ENCODE measurements around the gene PRDM16.

Gene PRDM16

GRCh38 chr1:3465091-3465934 lies 396.3 kb downstream of the PRDM16 start:
- Mint-ChIP-seq H3K4me1 (no peaks in the 10 kb centered on the region), H3K9me3 (no peaks in the 10 kb centered on the region), H3K27ac (no peak overlapping the region), H3K36me3 (no peaks in the 10 kb centered on the region), H3K27me3 (no peaks in the 10 kb centered on the region), H3K4me3 (no peak overlapping the region)
- DNase-seq, result no peak
- CTCF ChIA-PET, result no interaction called here

GRCh38 chr1:3465935-3466321 lies 396.9 kb downstream of the PRDM16 start:
- Mint-ChIP-seq H3K4me1 (no peaks in the 10 kb centered on the region), H3K27me3 (no peaks in the 10 kb centered on the region), H3K9me3 (no peaks in the 10 kb centered on the region), H3K4me3 (no peak overlapping the region), H3K36me3 (no peaks in the 10 kb centered on the region), H3K27ac (no peak overlapping the region)
- DNase-seq, result no peak
- CTCF ChIA-PET, result no interaction called here

GRCh38 chr1:3466366-3467075 lies 397.5 kb downstream of the PRDM16 start:
- no peak overlapping the region for H3K27ac Mint-ChIP-seq
- H3K4me3 Mint-ChIP-seq, result no peak overlapping the region
- no peaks in the 10 kb centered on the region for H3K4me1 Mint-ChIP-seq
- CTCF ChIA-PET, result interaction anchor here (0.6 kb wide), 1 partner anchor 13 kb away, joined by 3 read pairs; no protein-coding TSS in a partner anchor
- H3K9me3 Mint-ChIP-seq, result no peaks in the 10 kb centered on the region
- no peak for DNase-seq
- H3K27me3 Mint-ChIP-seq, result no peaks in the 10 kb centered on the region
- no peaks in the 10 kb centered on the region for H3K36me3 Mint-ChIP-seq

GRCh38 chr1:3467096-3468036 lies 398.4 kb downstream of the PRDM16 start:
- no peaks in the 10 kb centered on the region for H3K27me3 Mint-ChIP-seq
- H3K36me3 Mint-ChIP-seq, result no peaks in the 10 kb centered on the region
- no peak overlapping the region for H3K4me3 Mint-ChIP-seq
- no peak for DNase-seq
- no peak overlapping the region for H3K27ac Mint-ChIP-seq
- H3K9me3 Mint-ChIP-seq, result no peaks in the 10 kb centered on the region
- no peaks in the 10 kb centered on the region for H3K4me1 Mint-ChIP-seq
- CTCF ChIA-PET, result interaction anchor here (0.6 kb wide), 1 partner anchor 14 kb away, joined by 3 read pairs; no protein-coding TSS in a partner anchor

GRCh38 chr1:3468236-3469103 lies 399.5 kb downstream of the PRDM16 start:
- no peaks in the 10 kb centered on the region for H3K9me3 Mint-ChIP-seq
- no peaks in the 10 kb centered on the region for H3K4me1 Mint-ChIP-seq
- no peak overlapping the region for H3K4me3 Mint-ChIP-seq
- no peak for DNase-seq
- no peaks in the 10 kb centered on the region for H3K36me3 Mint-ChIP-seq
- no peaks in the 10 kb centered on the region for H3K27me3 Mint-ChIP-seq
- no peak overlapping the region for H3K27ac Mint-ChIP-seq
- CTCF ChIA-PET, result no interaction called here

GRCh38 chr1:3469104-3469848 lies 400.3 kb downstream of the PRDM16 start:
- Mint-ChIP-seq H3K27me3 (no peaks in the 10 kb centered on the region), H3K27ac (no peak overlapping the region), H3K9me3 (no peaks in the 10 kb centered on the region), H3K4me3 (no peak overlapping the region), H3K4me1 (no peaks in the 10 kb centered on the region), H3K36me3 (no peaks in the 10 kb centered on the region)
- CTCF ChIA-PET, result no interaction called here
- DNase-seq, result no peak

GRCh38 chr1:3469849-3470649 lies 401.0 kb downstream of the PRDM16 start:
- no peak overlapping the region for H3K27ac Mint-ChIP-seq
- H3K36me3 Mint-ChIP-seq, result no peaks in the 10 kb centered on the region
- no peaks in the 10 kb centered on the region for H3K9me3 Mint-ChIP-seq
- no peak for DNase-seq
- CTCF ChIA-PET, result no interaction called here
- H3K4me3 Mint-ChIP-seq, result no peak overlapping the region
- H3K4me1 Mint-ChIP-seq, result no peaks in the 10 kb centered on the region
- no peaks in the 10 kb centered on the region for H3K27me3 Mint-ChIP-seq

- Mint-ChIP-seq H3K36me3 (no peaks in the 10 kb centered on the region), H3K4me1 (no peaks in the 10 kb centered on the region), H3K27ac (no peak overlapping the region), H3K27me3 (no peaks in the 10 kb centered on the region), H3K9me3 (no peaks in the 10 kb centered on the region), H3K4me3 (no peak overlapping the region)
- CTCF ChIA-PET, result interaction anchor here (1.8 kb wide), 1 partner anchor 18 kb away, joined by 7 read pairs; no protein-coding TSS in a partner anchor
- no peak for DNase-seq
Measured at GRCh38 chr1:3470650-3471355, 401.8 kb downstream of the PRDM16 start.

- Mint-ChIP-seq H3K9me3 (no peaks in the 10 kb centered on the region), H3K36me3 (no peaks in the 10 kb centered on the region), H3K27me3 (no peaks in the 10 kb centered on the region), H3K4me3 (no peak overlapping the region), H3K27ac (no peak overlapping the region), H3K4me1 (no peaks in the 10 kb centered on the region)
- no peak for DNase-seq
- CTCF ChIA-PET, result interaction anchor here (1.8 kb wide), 1 partner anchor 18 kb away, joined by 7 read pairs; no protein-coding TSS in a partner anchor
Measured at GRCh38 chr1:3471356-3472087, 402.5 kb downstream of the PRDM16 start.

GRCh38 chr1:3472088-3472850 lies 403.3 kb downstream of the PRDM16 start:
- no peak overlapping the region for H3K4me3 Mint-ChIP-seq
- H3K9me3 Mint-ChIP-seq, result no peaks in the 10 kb centered on the region
- H3K27ac Mint-ChIP-seq, result no peak overlapping the region
- H3K27me3 Mint-ChIP-seq, result no peaks in the 10 kb centered on the region
- DNase-seq, result no peak
- no peaks in the 10 kb centered on the region for H3K4me1 Mint-ChIP-seq
- H3K36me3 Mint-ChIP-seq, result no peaks in the 10 kb centered on the region
- CTCF ChIA-PET, result interaction anchor here (0.8 to 1.8 kb wide), 2 partner anchors 19 to 147 kb away, joined by 3 to 7 read pairs; no protein-coding TSS in a partner anchor

- no peaks in the 10 kb centered on the region for H3K27me3 Mint-ChIP-seq
Measured at GRCh38 chr1:3472906-3473305, 403.9 kb downstream of the PRDM16 start.

More at GRCh38 chr1:3472906-3473305, 403.9 kb downstream of the PRDM16 start:
- Mint-ChIP-seq H3K4me1 (no peaks in the 10 kb centered on the region), H3K9me3 (no peaks in the 10 kb centered on the region), H3K27ac (no peak overlapping the region), H3K36me3 (no peaks in the 10 kb centered on the region), H3K4me3 (no peak overlapping the region)
- no peak for DNase-seq
- CTCF ChIA-PET, result interaction anchor here (0.8 to 1.8 kb wide), 2 partner anchors 20 to 147 kb away, joined by 3 to 7 read pairs; no protein-coding TSS in a partner anchor

All from activated naive CD4-positive, alpha-beta T cell treated with anti-CD3 and anti-CD28 coated beads, Interleukin-2, amount 10 ng/mL, durations not matched to agents 7 days and 5 days (primary cell).